ENCODE data around the gene LGR5.

- TF ChIP-seq POLR2AphosphoS5 (IDR thresholded peaks at IDR 0.05; ENCODE audit: low read depth, low read length) (no peak), POLR2A (IDR thresholded peaks at IDR 0.05; ENCODE audit: low read depth, low read length) (no peak), TAF1 (IDR thresholded peaks at IDR 0.05; ENCODE audit: borderline replicate concordance, low read depth, low read length) (no peak)
Measured at GRCh38 chr12:71455028-71455737, 15.6 kb downstream of the LGR5 start.
